ENCODE data around the gene DSTYK.
"Not testable (repeated sequence)": the region's sequence is repeated elsewhere in the genome, so short reads cannot be mapped to it uniquely, and the experiment has no call there.

The DSTYK gene

DNA sequence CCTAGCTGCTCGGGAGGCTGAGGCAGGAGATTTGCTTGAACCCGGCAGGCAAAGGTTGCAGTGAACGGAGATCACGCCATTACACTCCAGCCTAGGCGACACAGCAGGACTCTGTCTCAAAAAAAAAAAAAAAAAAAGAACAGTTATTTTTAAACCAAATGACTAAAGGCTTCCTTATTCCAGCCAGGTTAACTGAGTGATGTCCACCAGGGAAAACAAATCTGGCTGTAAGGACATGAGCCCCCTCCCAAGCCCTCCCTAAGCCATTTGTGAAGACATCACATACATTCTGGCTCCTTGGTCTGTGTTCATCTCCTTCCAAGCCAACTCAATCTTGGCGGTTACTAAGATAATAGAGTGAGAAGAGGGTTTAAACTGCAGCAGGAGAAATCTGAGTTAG is 24.4 kb upstream of the DSTYK start:
- Histone ChIP-seq H3K4me2 (ENCODE audit: low read depth, low read length) (no peak overlapping the region), H3K9me2 (replicated peaks; ENCODE audit: insufficient read depth, low read length) (no peaks in the 10 kb centered on the region), H3K27ac (ENCODE audit: low read length) (no peak overlapping the region), H4K20me1 (ENCODE audit: insufficient read depth, low read length) (no peaks in the 10 kb centered on the region), H3K27me3 (replicated peaks; ENCODE audit: insufficient read depth, low read length) (no peaks in the 10 kb centered on the region), H3K9me3 (replicated peaks; ENCODE audit: insufficient read depth, low read length) (no peaks in the 10 kb centered on the region), H2AFZ (ENCODE audit: low read length) (no peak overlapping the region), H3F3A (ENCODE audit: insufficient read depth, low read length) (peaks cover 37% of the 10 kb centered on the region), H3K79me2 (ENCODE audit: low read length) (peaks cover 64% of the 10 kb centered on the region), H3K4me1 (ENCODE audit: low read length) (peaks cover 45% of the 10 kb centered on the region), H3K9ac (ENCODE audit: low read length) (no peak overlapping the region), H3K4me3 (ENCODE audit: low read length) (no peak overlapping the region), H3K36me3 (replicated peaks; ENCODE audit: insufficient read depth, low read length) (no peaks in the 10 kb centered on the region)
- TF ChIP-seq EZH2 (optimal IDR thresholded peaks at IDR 0.05; ENCODE audit: low read depth, low read length) (no peak), EZH2phosphoT487 (IDR thresholded peaks at IDR 0.05; ENCODE audit: low read length) (no peak)
- TF ChIP-seq, protein P1, sequence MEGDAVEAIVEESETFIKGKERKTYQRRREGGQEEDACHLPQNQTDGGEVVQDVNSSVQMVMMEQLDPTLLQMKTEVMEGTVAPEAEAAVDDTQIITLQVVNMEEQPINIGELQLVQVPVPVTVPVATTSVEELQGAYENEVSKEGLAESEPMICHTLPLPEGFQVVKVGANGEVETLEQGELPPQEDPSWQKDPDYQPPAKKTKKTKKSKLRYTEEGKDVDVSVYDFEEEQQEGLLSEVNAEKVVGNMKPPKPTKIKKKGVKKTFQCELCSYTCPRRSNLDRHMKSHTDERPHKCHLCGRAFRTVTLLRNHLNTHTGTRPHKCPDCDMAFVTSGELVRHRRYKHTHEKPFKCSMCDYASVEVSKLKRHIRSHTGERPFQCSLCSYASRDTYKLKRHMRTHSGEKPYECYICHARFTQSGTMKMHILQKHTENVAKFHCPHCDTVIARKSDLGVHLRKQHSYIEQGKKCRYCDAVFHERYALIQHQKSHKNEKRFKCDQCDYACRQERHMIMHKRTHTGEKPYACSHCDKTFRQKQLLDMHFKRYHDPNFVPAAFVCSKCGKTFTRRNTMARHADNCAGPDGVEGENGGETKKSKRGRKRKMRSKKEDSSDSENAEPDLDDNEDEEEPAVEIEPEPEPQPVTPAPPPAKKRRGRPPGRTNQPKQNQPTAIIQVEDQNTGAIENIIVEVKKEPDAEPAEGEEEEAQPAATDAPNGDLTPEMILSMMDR (IDR thresholded peaks at IDR 0.05; ENCODE audit: low read length): no peak
- no peak for DNase-seq

DNA sequence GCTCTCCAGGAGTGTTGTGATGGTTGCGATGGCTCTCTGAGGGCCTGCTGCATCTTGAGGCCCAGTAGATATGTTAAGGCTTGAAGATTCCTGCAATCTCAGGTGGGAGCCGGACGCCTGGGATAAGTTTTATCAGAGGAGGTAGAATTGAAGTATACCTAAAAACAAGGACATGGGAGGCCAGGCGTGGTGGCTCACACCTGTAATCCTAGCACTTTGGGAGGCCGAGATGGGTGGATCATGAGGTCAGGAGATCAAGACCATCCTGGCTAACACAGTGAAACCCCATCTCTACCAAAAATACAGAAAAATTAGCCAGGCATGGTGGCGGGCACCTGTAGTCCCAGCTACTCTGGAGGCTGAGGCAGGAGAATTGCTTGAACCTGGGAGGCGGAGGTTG is 22.5 kb upstream of the DSTYK start:
- H3K9ac ChIP-seq (ENCODE audit: low read length); H2AFZ ChIP-seq (ENCODE audit: low read length); H4K20me1 ChIP-seq (ENCODE audit: insufficient read depth, low read length); H3K9me3 ChIP-seq (replicated peaks; ENCODE audit: insufficient read depth, low read length); H3K27ac ChIP-seq (ENCODE audit: low read length); H3K9me2 ChIP-seq (replicated peaks; ENCODE audit: insufficient read depth, low read length); H3K27me3 ChIP-seq (replicated peaks; ENCODE audit: insufficient read depth, low read length); H3K4me3 ChIP-seq (ENCODE audit: low read length); H3K4me2 ChIP-seq (ENCODE audit: low read depth, low read length); DNase-seq; H3K36me3 ChIP-seq (replicated peaks; ENCODE audit: insufficient read depth, low read length): not testable (repeated sequence)
- Histone ChIP-seq H3K4me1 (ENCODE audit: low read length) (peaks cover 37% of the 10 kb centered on the region), H3F3A (ENCODE audit: insufficient read depth, low read length) (peaks cover 49% of the 10 kb centered on the region), H3K79me2 (ENCODE audit: low read length) (peaks cover 56% of the 10 kb centered on the region)

DNA sequence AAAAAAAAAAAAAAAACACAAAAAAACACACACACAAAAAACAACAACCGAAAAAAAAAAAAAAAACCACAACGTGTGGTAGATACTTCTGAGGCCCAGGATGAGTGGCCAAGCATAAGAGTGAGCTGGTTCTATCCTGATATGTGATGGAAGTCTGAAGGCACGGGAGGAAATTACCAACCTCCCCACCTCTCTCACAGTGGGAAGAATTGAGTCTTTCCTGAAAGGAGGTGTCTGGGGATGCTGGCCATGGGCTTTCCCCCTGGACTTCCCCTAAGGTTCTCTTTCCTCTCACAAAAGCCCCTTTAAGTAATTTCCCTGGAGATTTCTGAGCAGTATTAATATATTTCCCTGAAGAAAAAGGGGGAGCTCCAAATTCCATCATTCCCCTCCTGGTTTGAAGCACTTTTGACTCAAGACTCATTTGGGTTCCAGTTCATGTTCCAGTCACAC is 21.5 kb upstream of the DSTYK start:
- no peaks in the 10 kb centered on the region for H4K20me1 ChIP-seq (ENCODE audit: insufficient read depth, low read length)
- peaks cover 47% of the 10 kb centered on the region for H3K79me2 ChIP-seq (ENCODE audit: low read length)
- peaks cover 28% of the 10 kb centered on the region for H3K4me1 ChIP-seq (ENCODE audit: low read length)
- peaks cover 50% of the 10 kb centered on the region for H3F3A ChIP-seq (ENCODE audit: insufficient read depth, low read length)
- no peak overlapping the region for H3K4me3 ChIP-seq (ENCODE audit: low read length)
- H3K9ac ChIP-seq (ENCODE audit: low read length): no peak overlapping the region
- H3K9me3 ChIP-seq (replicated peaks; ENCODE audit: insufficient read depth, low read length): no peaks in the 10 kb centered on the region
- no peaks in the 10 kb centered on the region for H3K27me3 ChIP-seq (replicated peaks; ENCODE audit: insufficient read depth, low read length)
- DNase-seq: no peak
- H3K9me2 ChIP-seq (replicated peaks; ENCODE audit: insufficient read depth, low read length): no peaks in the 10 kb centered on the region
- H3K27ac ChIP-seq (ENCODE audit: low read length): no peak overlapping the region
- no peaks in the 10 kb centered on the region for H3K36me3 ChIP-seq (replicated peaks; ENCODE audit: insufficient read depth, low read length)
- H2AFZ ChIP-seq (ENCODE audit: low read length): no peak overlapping the region
- TF ChIP-seq EZH2phosphoT487 (IDR thresholded peaks at IDR 0.05; ENCODE audit: low read length) (no peak), EZH2 (optimal IDR thresholded peaks at IDR 0.05; ENCODE audit: low read depth, low read length) (no peak)
- TF ChIP-seq, protein P1 (IDR thresholded peaks at IDR 0.05; ENCODE audit: low read length): no peak
- H3K4me2 ChIP-seq (ENCODE audit: low read depth, low read length): no peak overlapping the region

DNA sequence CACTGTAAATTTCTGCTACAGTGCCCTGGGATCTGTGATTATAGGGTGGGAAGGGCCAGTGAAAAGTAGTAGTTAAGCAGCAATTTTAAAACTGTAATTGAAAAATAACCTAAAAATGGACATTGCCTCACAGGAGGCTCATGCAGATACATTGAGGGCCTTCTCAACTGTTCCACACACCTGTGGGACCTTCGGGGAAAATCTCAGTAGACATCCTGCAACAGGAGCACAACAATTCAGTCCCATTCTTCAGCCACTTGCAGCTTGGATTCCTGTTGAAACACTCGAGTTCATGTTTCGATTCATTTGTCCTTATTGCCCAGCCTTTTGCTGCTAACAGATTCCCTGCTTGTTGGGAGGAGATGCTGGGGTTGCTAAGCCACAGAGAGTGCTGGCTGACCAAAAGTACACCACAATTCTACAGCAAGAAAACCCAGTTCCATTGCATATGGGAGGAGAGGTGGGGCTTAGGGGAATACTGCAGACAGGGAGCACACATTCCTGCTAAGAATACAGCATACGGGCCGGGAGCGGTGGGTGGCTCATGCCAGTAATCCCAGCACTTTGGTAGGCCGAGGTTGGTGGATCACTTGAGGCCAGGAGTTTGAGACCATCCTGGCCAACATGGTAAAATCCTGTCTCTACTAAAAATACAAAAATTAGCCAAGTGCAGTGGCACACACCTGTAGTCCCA is 20.8 kb upstream of the DSTYK start:
- peaks cover 22% of the 10 kb centered on the region for H3K4me1 ChIP-seq (ENCODE audit: low read length)
- peaks cover 45% of the 10 kb centered on the region for H3F3A ChIP-seq (ENCODE audit: insufficient read depth, low read length)
- no peak for DNase-seq
- H3K27ac ChIP-seq (ENCODE audit: low read length): peak overlapping the region; percentile 48; the same call in 1 of the 2 replicates
- TF ChIP-seq, protein P1 (IDR thresholded peaks at IDR 0.05; ENCODE audit: low read length): no peak
- TF ChIP-seq EZH2phosphoT487 (IDR thresholded peaks at IDR 0.05; ENCODE audit: low read length) (no peak), EZH2 (optimal IDR thresholded peaks at IDR 0.05; ENCODE audit: low read depth, low read length) (no peak)
- H3K79me2 ChIP-seq (ENCODE audit: low read length): peaks cover 47% of the 10 kb centered on the region
- no peaks in the 10 kb centered on the region for H4K20me1 ChIP-seq (ENCODE audit: insufficient read depth, low read length)
- 0 out of 2 replicates have a peak, but pooled peaks cover 1% of the 10 kb centered on the region for H3K27me3 ChIP-seq (replicated peaks; ENCODE audit: insufficient read depth, low read length)
- no peaks in the 10 kb centered on the region for H3K9me3 ChIP-seq (replicated peaks; ENCODE audit: insufficient read depth, low read length)
- no peaks in the 10 kb centered on the region for H3K9me2 ChIP-seq (replicated peaks; ENCODE audit: insufficient read depth, low read length)
- peak overlapping the region; percentile 75 for H3K4me2 ChIP-seq (ENCODE audit: low read depth, low read length)
- H3K9ac ChIP-seq (ENCODE audit: low read length): peak overlapping the region; percentile 28; the same call in 1 of the 2 replicates
- H2AFZ ChIP-seq (ENCODE audit: low read length): no peak overlapping the region
- H3K4me3 ChIP-seq (ENCODE audit: low read length): peak overlapping the region; percentile 69
- H3K36me3 ChIP-seq (replicated peaks; ENCODE audit: insufficient read depth, low read length): no peaks in the 10 kb centered on the region

All from MM.1S (cell line).